HepG2 (cell line): ENCODE results near the gene RHBDD1. TPM values are rescaled to one million over a fixed set of nuclear protein-coding genes. Genes with fewer than 3 reads are reported as not detected.

Experiments
- ARHGAP35 ChIP-seq: sonication (generic); formaldehyde crosslinking; IDR thresholded peaks from 2 replicates; pipeline ENCODE4 v1.9.0; 2022; ENCODE audit warnings: mild to moderate bottlenecking, inconsistent platforms, moderate library complexity, missing genetic modification reagents, borderline replicate concordance
- BORCS8-MEF2B ChIP-seq: sonication (generic); formaldehyde crosslinking; IDR thresholded peaks from 2 replicates; pipeline ENCODE4 v1.8.0; 2022; ENCODE audit warnings: mild to moderate bottlenecking, missing genetic modification reagents
- CENPT ChIP-seq: sonication (generic); formaldehyde crosslinking; IDR thresholded peaks from 2 replicates; pipeline ENCODE4 v1.8.0; 2022; ENCODE audit warnings: low read depth, mild to moderate bottlenecking, moderate library complexity, missing genetic modification reagents
- GPN1 ChIP-seq: sonication (generic); formaldehyde crosslinking; IDR thresholded peaks from 2 replicates; pipeline ENCODE4 v1.5.1; 2020; ENCODE audit warnings: missing genetic modification reagents, borderline replicate concordance
- MED13 ChIP-seq: sonication (generic); formaldehyde crosslinking; IDR thresholded peaks from 2 replicates; pipeline ENCODE4 v1.5.0; 2020; ENCODE audit warnings: missing genetic modification reagents
- NR2F2 ChIP-seq: IDR thresholded peaks from 2 replicates; pipeline ENCODE4 v1.6.1; 2012; ENCODE audit warnings: low read depth, inconsistent platforms, borderline replicate concordance
- PAX8 ChIP-seq: sonication (generic); formaldehyde crosslinking; IDR thresholded peaks from 2 replicates; pipeline ENCODE4 v1.8.0; 2022; ENCODE audit warnings: mild to moderate bottlenecking, missing genetic modification reagents, borderline replicate concordance
- SP5 ChIP-seq: IDR thresholded peaks from 2 replicates; pipeline ENCODE4 v1.6.1; 2016; ENCODE audit warnings: low read depth, borderline replicate concordance
- TBX3 ChIP-seq: fragments of 450-650 bp; IDR thresholded peaks from 2 replicates; pipeline ENCODE4 v1.6.1; 2017; ENCODE audit warnings: antibody characterized with exemption, mild to moderate bottlenecking, inconsistent platforms, borderline replicate concordance
- ZBTB38 ChIP-seq: sonication (generic); formaldehyde crosslinking; IDR thresholded peaks from 2 replicates; pipeline ENCODE4 v1.5.1; 2020; ENCODE audit warnings: mild to moderate bottlenecking, missing genetic modification reagents
- ZNF138 ChIP-seq: sonication (generic); formaldehyde crosslinking; IDR thresholded peaks from 2 replicates; pipeline ENCODE4 v1.5.0; 2020; ENCODE audit warnings: mild to moderate bottlenecking, low read depth, missing genetic modification reagents
- ZNF296 ChIP-seq: sonication (generic); formaldehyde crosslinking; conservative IDR thresholded peaks from 2 replicates; pipeline ENCODE4 v1.5.0; 2020; ENCODE audit warnings: mild to moderate bottlenecking, missing genetic modification reagents
- ZNF33A ChIP-seq: sonication (generic); formaldehyde crosslinking; IDR thresholded peaks from 2 replicates; pipeline ENCODE4 v1.5.1; 2020; ENCODE audit warnings: missing genetic modification reagents, mild to moderate bottlenecking, moderate library complexity, borderline replicate concordance
- ZSCAN29 ChIP-seq: sonication (generic); formaldehyde crosslinking; conservative IDR thresholded peaks from 2 replicates; pipeline ENCODE4 v1.4.0; 2020; ENCODE audit warnings: mild to moderate bottlenecking, missing genetic modification reagents
- polyA plus RNA-seq, 8 experiments: library from polyadenylated mRNA; depleted of rRNA in 3 of 8; stranded (reverse) in 7 of 8; unstranded in 1 of 8; fragments of >200 nt; fragmentation: Illumina TruSeq in 4 of 8; extraction: Trizol in 4 of 8; gene quantifications; 2 replicates each; pipeline versions ENCODE4 v1.2.1 to v1.2.3, GENCODE V29; 2011 to 2016; ENCODE audit warnings: low read depth in 4 of 8, missing spikeins in 1 of 8, mixed read lengths in 1 of 8; ENCODE audit not compliant: insufficient read depth in 1 of 8
- total RNA-seq, 5 experiments: library from RNA; depleted of rRNA; stranded (reverse); fragments of >200 nt; fragmentation: Illumina TruSeq; extraction: Trizol; gene quantifications; 2 replicates each; pipeline ENCODE4 v1.2.3, GENCODE V29; 2016; ENCODE audit warnings: low read depth in 1 of 5
- TF ChIP-seq, protein P1 (sequence below): sonication (generic); formaldehyde crosslinking; IDR thresholded peaks from 2 replicates; pipeline ENCODE4 v1.4.0; 2020; ENCODE audit warnings: missing genetic modification reagents, mild to moderate bottlenecking, borderline replicate concordance
- TF ChIP-seq, protein P2 (sequence below): sonication (generic); formaldehyde crosslinking; IDR thresholded peaks from 2 replicates; pipeline ENCODE4 v1.9.0; 2021; ENCODE audit warnings: missing genetic modification reagents, borderline replicate concordance
- TF ChIP-seq, protein P3 (sequence below): sonication (generic); formaldehyde crosslinking; IDR thresholded peaks from 2 replicates; pipeline ENCODE4 v1.8.0; 2022; ENCODE audit warnings: missing genetic modification reagents, low read depth, mild to moderate bottlenecking, borderline replicate concordance
- TF ChIP-seq, protein P4 (sequence below): sonication (generic); formaldehyde crosslinking; IDR thresholded peaks from 2 replicates; pipeline ENCODE4 v1.4.0; 2020; ENCODE audit warnings: missing genetic modification reagents, borderline replicate concordance
- TF ChIP-seq, protein P5 (sequence below): sonication (generic); formaldehyde crosslinking; IDR thresholded peaks from 2 replicates; pipeline ENCODE4 v1.9.0; 2022; ENCODE audit warnings: missing genetic modification reagents, mild to moderate bottlenecking, borderline replicate concordance

RHBDD1 gene
- total and polyA plus RNA-seq, 2 of the 13 experiments (the other 11 are each of a cell fraction or from before 2014, with no cell fraction given), result 8.2 to 9.5 TPM

DNA sequence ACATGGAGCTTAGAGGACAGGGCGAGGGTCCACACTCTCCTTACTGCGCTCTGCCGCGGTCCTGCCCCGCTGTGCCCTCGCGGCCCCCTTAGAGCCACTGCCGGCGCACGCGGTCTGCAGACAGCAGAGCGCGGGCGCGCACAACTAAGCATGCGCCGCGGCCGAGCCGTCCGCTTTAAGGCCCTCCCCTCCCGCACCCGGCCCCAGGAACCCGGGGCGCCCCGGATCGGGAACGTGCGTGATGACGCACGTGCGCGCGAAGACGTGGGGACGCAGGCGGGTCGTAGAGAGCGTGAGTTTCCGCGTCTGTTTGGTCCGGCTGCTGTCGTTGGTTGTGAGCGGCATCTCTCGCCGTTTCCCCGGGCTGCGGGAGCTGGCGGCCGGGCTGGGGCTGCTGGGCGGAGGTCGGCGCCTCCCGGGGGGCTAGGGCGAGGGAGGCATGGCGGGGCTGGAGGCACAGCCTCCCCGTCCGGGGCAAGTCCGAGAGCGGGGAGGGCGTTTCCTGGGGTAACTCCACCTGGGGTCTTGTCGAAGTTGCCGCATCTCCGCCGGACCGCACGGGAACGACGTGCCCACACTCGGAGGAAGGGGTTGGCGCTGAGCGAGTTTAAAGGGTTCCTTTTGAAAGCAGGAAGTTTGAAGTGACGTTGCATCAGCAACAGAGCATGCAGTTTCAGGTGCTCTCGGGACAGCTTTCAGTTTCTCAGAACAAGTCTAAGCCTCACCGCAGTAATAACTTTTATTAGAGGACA, at the start of gene RHBDD1 (continued):
- TF ChIP-seq ARHGAP35 (CRISPR knock-in tag), result peak; percentile 18; the same call in 1 of the 2 replicates
- TF ChIP-seq MED13 (CRISPR knock-in tag), result no peak
- TF ChIP-seq GPN1 (CRISPR knock-in tag), result no peak
- TF ChIP-seq ZNF296 (CRISPR knock-in tag), result no peak
- TF ChIP-seq, protein P1, sequence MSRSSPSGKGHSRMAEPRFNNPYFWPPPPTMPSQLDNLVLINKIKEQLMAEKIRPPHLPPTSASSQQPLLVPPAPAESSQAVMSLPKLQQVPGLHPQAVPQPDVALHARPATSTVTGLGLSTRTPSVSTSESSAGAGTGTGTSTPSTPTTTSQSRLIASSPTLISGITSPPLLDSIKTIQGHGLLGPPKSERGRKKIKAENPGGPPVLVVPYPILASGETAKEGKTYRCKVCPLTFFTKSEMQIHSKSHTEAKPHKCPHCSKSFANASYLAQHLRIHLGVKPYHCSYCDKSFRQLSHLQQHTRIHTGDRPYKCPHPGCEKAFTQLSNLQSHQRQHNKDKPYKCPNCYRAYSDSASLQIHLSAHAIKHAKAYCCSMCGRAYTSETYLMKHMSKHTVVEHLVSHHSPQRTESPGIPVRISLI (CRISPR knock-in tag), result no peak
- TF ChIP-seq ZBTB38 (CRISPR knock-in tag), result peak; percentile 98
- no peak for TF ChIP-seq CENPT (CRISPR knock-in tag)
- TF ChIP-seq PAX8 (CRISPR knock-in tag), result no peak
- no peak for TF ChIP-seq TBX3
- no peak for TF ChIP-seq SP5 (CRISPR knock-in tag)
- no peak for TF ChIP-seq ZNF33A (CRISPR knock-in tag)
- no peak for TF ChIP-seq ZNF138 (CRISPR knock-in tag)
- TF ChIP-seq, protein P2, sequence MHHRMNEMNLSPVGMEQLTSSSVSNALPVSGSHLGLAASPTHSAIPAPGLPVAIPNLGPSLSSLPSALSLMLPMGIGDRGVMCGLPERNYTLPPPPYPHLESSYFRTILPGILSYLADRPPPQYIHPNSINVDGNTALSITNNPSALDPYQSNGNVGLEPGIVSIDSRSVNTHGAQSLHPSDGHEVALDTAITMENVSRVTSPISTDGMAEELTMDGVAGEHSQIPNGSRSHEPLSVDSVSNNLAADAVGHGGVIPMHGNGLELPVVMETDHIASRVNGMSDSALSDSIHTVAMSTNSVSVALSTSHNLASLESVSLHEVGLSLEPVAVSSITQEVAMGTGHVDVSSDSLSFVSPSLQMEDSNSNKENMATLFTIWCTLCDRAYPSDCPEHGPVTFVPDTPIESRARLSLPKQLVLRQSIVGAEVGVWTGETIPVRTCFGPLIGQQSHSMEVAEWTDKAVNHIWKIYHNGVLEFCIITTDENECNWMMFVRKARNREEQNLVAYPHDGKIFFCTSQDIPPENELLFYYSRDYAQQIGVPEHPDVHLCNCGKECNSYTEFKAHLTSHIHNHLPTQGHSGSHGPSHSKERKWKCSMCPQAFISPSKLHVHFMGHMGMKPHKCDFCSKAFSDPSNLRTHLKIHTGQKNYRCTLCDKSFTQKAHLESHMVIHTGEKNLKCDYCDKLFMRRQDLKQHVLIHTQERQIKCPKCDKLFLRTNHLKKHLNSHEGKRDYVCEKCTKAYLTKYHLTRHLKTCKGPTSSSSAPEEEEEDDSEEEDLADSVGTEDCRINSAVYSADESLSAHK (CRISPR knock-in tag), result no peak
- TF ChIP-seq BORCS8-MEF2B (CRISPR knock-in tag), result no peak; the same call in 1 of the 2 replicates
- TF ChIP-seq, protein P3, sequence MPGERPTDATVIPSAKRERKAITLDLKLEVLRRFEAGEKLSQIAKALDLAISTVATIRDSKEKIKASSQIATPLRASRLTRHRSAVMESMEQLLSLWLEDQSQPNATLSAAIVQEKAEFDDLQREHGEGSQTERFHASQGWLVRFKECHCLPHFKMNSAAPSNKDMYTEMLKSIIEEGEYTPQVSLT (CRISPR knock-in tag), result 0 out of 2 replicates have a peak, but pooled peaks have one; percentile 27
- TF ChIP-seq, protein P4, sequence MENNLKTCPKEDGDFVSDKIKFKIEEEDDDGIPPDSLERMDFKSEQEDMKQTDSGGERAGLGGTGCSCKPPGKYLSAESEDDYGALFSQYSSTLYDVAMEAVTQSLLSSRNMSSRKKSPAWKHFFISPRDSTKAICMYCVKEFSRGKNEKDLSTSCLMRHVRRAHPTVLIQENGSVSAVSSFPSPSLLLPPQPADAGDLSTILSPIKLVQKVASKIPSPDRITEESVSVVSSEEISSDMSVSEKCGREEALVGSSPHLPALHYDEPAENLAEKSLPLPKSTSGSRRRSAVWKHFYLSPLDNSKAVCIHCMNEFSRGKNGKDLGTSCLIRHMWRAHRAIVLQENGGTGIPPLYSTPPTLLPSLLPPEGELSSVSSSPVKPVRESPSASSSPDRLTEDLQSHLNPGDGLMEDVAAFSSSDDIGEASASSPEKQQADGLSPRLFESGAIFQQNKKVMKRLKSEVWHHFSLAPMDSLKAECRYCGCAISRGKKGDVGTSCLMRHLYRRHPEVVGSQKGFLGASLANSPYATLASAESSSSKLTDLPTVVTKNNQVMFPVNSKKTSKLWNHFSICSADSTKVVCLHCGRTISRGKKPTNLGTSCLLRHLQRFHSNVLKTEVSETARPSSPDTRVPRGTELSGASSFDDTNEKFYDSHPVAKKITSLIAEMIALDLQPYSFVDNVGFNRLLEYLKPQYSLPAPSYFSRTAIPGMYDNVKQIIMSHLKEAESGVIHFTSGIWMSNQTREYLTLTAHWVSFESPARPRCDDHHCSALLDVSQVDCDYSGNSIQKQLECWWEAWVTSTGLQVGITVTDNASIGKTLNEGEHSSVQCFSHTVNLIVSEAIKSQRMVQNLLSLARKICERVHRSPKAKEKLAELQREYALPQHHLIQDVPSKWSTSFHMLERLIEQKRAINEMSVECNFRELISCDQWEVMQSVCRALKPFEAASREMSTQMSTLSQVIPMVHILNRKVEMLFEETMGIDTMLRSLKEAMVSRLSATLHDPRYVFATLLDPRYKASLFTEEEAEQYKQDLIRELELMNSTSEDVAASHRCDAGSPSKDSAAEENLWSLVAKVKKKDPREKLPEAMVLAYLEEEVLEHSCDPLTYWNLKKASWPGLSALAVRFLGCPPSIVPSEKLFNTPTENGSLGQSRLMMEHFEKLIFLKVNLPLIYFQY (CRISPR knock-in tag), result no peak
- TF ChIP-seq ZSCAN29 (CRISPR knock-in tag), result peak; percentile 79; the same call in 1 of the 2 replicates
- peak; percentile 44; the same call in 1 of the 2 replicates for TF ChIP-seq NR2F2
- TF ChIP-seq, protein P5, sequence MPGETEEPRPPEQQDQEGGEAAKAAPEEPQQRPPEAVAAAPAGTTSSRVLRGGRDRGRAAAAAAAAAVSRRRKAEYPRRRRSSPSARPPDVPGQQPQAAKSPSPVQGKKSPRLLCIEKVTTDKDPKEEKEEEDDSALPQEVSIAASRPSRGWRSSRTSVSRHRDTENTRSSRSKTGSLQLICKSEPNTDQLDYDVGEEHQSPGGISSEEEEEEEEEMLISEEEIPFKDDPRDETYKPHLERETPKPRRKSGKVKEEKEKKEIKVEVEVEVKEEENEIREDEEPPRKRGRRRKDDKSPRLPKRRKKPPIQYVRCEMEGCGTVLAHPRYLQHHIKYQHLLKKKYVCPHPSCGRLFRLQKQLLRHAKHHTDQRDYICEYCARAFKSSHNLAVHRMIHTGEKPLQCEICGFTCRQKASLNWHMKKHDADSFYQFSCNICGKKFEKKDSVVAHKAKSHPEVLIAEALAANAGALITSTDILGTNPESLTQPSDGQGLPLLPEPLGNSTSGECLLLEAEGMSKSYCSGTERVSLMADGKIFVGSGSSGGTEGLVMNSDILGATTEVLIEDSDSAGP (CRISPR knock-in tag), result peak; percentile 98
